Measurements from ENCODE around the gene GJC3. TPM values are rescaled to one million over a fixed set of nuclear protein-coding genes. Genes with fewer than 3 reads are reported as not detected.
"Not testable (repeated sequence)": the region's sequence is repeated elsewhere in the genome, so short reads cannot be mapped to it uniquely, and the experiment has no call there.

Gene GJC3, protein sequence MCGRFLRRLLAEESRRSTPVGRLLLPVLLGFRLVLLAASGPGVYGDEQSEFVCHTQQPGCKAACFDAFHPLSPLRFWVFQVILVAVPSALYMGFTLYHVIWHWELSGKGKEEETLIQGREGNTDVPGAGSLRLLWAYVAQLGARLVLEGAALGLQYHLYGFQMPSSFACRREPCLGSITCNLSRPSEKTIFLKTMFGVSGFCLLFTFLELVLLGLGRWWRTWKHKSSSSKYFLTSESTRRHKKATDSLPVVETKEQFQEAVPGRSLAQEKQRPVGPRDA
- under 1 TPM in 4 of 5 donors, not detected in 1; 0.38 to 0.58 (median 0.53) TPM for total RNA-seq
- total RNA-seq (2013): 0.33 TPM
- 0 to 0.55 (median 0.11) reads per million in 29 experiments for total RNA-seq

DNA sequence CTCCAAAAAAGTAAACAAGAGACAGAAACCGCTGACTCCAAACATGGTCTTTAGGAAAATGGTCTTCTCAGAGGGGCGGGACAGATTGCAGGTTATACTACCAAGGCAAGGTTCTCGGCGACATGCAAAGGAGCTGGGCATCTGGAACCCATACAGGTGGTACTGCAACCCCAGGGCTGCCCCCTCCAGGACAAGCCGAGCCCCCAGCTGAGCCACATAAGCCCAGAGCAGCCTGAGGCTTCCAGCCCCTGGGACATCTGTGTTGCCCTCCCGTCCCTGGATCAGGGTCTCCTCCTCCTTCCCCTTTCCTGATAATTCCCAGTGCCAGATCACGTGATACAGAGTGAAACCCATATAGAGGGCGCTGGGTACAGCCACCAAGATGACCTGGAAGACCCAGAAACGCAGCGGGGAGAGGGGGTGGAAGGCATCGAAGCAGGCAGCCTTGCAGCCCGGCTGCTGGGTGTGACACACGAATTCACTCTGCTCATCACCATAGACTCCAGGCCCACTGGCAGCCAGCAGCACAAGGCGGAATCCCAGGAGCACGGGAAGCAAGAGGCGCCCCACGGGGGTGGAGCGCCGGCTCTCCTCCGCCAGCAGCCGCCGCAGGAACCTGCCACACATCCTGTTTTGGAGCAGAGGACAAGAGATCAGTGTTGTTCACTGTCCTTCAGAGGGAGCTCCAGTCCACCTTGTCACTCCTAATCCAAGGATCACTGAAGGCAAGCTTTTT is at the start of gene GJC3:
Gene GJC3 (minus strand): TSS at position 627 of the 736 bp plus-strand sequence. CDS start 0 bp downstream, at position 627.
- CTCF ChIA-PET: interaction anchor here in 1 of 2 donors (0.5 to 0.9 kb wide), 2 partner anchors 10 to 369 kb away, joined by 3 to 5 read pairs; partner anchors contain the start of gene TRIM4
- Histone ChIP-seq H3K4me3 (ENCODE audit: control insufficient read depth in 1 of 2, extremely low read depth in 1 of 2, low read length in 1 of 2) (peak within 1 kb of the TSS; percentile 31 to 35), H3K9me3 (no peaks in the 10 kb centered on the region), H3K27ac (ENCODE audit: low read length) (no peak within 1 kb of the TSS), H3K36me3 (ENCODE audit: control insufficient read depth in 2 of 2, extremely low read depth in 1 of 2, insufficient read depth in 1 of 2, low read length in 1 of 2) (no peaks in the 10 kb centered on the region), H3K4me1 (ENCODE audit: control insufficient read depth in 1 of 2, extremely low read depth in 1 of 2, insufficient read depth in 2 of 2, low read length in 2 of 2) (peaks cover 8 to 17% of the 10 kb centered on the region in 2 experiments), H3K27me3 (replicated peaks in 1 of 2; ENCODE audit: control insufficient read depth in 2 of 2, extremely low read depth in 1 of 2, insufficient read depth in 2 of 2, low read length in 1 of 2) (peaks cover 0 to 20% of the 10 kb centered on the region in 2 experiments)
- DNase-seq: peak in 33 of 35 experiments; percentile 7 to 62 (median 22)
- POLR2A ChIA-PET: no interaction called here
- Mint-ChIP-seq H3K4me3 (peak within 1 kb of the TSS; percentile 75 to 77 (median 77)), H3K4me1 (peaks cover 22 to 28% (median 25%) of the 10 kb centered on the region in 3 donors), H3K9me3 (no peaks in the 10 kb centered on the region), H3K36me3 (no peaks in the 10 kb centered on the region), H3K27ac (peak within 1 kb of the TSS; percentile 80 to 85), H3K27me3 (peaks cover 14 to 42% of the 10 kb centered on the region in 2 donors)
- peak; percentile 92 to 98 (median 96) for ATAC-seq (replicated peaks in 1 of 4)
- WGBS (ENCODE audit: insufficient coverage): 32% methylated on average over 14 of the region's 22 CpGs

DNA sequence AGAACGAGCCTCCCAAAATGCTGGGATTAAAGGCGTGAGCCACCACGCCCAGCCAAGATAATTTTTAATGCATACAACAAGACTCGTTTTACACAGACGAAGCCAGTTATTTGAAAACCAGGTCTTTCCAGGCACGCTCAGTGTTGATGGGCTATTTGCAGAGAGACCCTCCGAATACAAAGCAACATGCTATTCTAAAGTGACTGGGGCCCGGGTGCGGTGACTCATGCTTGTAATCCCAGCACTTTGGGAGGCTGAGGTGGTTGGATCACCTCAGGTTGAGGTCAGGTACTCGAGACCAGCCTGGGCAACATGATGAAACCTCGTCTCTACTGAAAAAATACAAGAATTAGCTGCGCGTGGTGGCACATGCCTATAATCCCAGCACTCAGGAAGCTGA is 47.2 kb upstream of the GJC3 start:
- Histone ChIP-seq H3K4me1 (ENCODE audit: control insufficient read depth in 1 of 2, extremely low read depth in 1 of 2, insufficient read depth in 2 of 2, low read length in 2 of 2) (peaks cover 0 to 6% of the 10 kb centered on the region in 2 experiments), H3K36me3 (ENCODE audit: control insufficient read depth in 2 of 2, extremely low read depth in 1 of 2, insufficient read depth in 1 of 2, low read length in 1 of 2) (no peaks in the 10 kb centered on the region), H3K4me3 (ENCODE audit: control insufficient read depth in 1 of 2, extremely low read depth in 1 of 2, low read length in 1 of 2) (no peak overlapping the region), H3K27ac (ENCODE audit: low read length) (no peak overlapping the region), H3K9me3 (no peaks in the 10 kb centered on the region), H3K27me3 (replicated peaks in 1 of 2; ENCODE audit: control insufficient read depth in 2 of 2, extremely low read depth in 1 of 2, insufficient read depth in 2 of 2, low read length in 1 of 2) (peaks cover 0 to 21% of the 10 kb centered on the region in 2 experiments)
- POLR2A ChIA-PET: no interaction called here
- Mint-ChIP-seq H3K4me3 (no peak overlapping the region), H3K36me3 (no peaks in the 10 kb centered on the region), H3K27me3 (peaks cover 15 to 32% of the 10 kb centered on the region in 2 donors), H3K4me1 (peaks cover 0 to 11% (median 0%) of the 10 kb centered on the region in 3 donors), H3K9me3 (no peaks in the 10 kb centered on the region), H3K27ac (no peak overlapping the region)
- CTCF ChIA-PET: interaction anchor here in 1 of 2 donors (0.6 kb wide), 1 partner anchor 157 kb away, joined by 6 read pairs; no protein-coding TSS in a partner anchor
- no peak for ATAC-seq (replicated peaks in 1 of 4)
- no peak for DNase-seq
- WGBS (ENCODE audit: insufficient coverage): 90% methylated on average over 13 of the region's 13 CpGs

DNA sequence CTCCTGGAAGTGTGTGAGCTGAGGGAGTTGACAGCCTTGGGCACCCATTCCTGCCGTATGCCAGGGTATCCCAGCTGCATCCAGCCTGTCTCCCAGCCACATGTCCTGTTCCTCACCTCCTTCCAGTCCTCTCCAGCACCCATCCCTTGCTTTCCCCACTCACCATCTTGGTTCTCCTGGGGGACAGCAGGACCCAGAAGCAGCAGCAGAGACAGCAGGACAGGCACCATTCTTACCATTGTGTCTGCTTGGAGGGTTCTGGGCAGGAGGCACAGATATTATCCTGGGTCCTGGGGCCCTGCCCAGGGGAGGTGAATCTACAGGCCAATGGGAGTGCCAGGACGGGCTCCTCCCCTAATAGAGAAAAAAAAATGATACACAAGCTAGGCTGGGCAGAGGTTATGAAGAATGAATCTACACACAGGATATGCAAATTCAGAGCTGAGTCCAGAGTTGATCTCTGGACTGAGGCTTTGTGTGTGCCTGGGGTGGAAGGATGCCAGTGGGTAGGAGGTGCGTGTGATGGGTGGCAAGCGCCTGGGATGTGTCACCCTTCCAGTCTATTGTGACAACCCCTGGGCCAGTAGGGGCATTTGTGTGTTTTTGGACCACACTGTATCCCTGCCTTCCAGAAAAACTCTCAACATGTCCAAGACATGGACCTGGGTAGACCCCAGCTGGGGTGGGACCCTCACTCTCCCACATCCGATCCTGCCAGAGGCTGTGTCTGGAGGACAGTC is 46.5 kb upstream of the GJC3 start, which contains the start of gene AZGP1:
Gene AZGP1 (minus strand): TSS at position 250 of the 740 bp plus-strand sequence. CDS start 11 bp downstream, at position 239.
- ChIA-PET POLR2A (no interaction called here), CTCF (interaction anchor here in 1 of 2 donors (0.6 kb wide), 1 partner anchor 158 kb away, joined by 6 read pairs; no protein-coding TSS in a partner anchor)
- Mint-ChIP-seq H3K36me3 (no peaks in the 10 kb centered on the region), H3K27me3 (peaks cover 15 to 35% of the 10 kb centered on the region in 2 donors), H3K9me3 (no peaks in the 10 kb centered on the region), H3K4me1 (peaks cover 0 to 11% (median 0%) of the 10 kb centered on the region in 3 donors), H3K27ac (no peak within 1 kb of the TSS), H3K4me3 (no peak within 1 kb of the TSS)
- Histone ChIP-seq H3K4me3 (ENCODE audit: control insufficient read depth in 1 of 2, extremely low read depth in 1 of 2, low read length in 1 of 2) (no peak within 1 kb of the TSS), H3K4me1 (ENCODE audit: control insufficient read depth in 1 of 2, extremely low read depth in 1 of 2, insufficient read depth in 2 of 2, low read length in 2 of 2) (peaks cover 0 to 6% of the 10 kb centered on the region in 2 experiments), H3K27ac (ENCODE audit: low read length) (no peak within 1 kb of the TSS), H3K9me3 (no peaks in the 10 kb centered on the region), H3K36me3 (ENCODE audit: control insufficient read depth in 2 of 2, extremely low read depth in 1 of 2, insufficient read depth in 1 of 2, low read length in 1 of 2) (no peaks in the 10 kb centered on the region), H3K27me3 (replicated peaks in 1 of 2; ENCODE audit: control insufficient read depth in 2 of 2, extremely low read depth in 1 of 2, insufficient read depth in 2 of 2, low read length in 1 of 2) (peaks cover 0 to 26% of the 10 kb centered on the region in 2 experiments)
- ATAC-seq (replicated peaks in 1 of 4) (no peak), DNase-seq (no peak)
- WGBS (ENCODE audit: insufficient coverage): 80% methylated on average over 1 of the region's 5 CpGs

DNA sequence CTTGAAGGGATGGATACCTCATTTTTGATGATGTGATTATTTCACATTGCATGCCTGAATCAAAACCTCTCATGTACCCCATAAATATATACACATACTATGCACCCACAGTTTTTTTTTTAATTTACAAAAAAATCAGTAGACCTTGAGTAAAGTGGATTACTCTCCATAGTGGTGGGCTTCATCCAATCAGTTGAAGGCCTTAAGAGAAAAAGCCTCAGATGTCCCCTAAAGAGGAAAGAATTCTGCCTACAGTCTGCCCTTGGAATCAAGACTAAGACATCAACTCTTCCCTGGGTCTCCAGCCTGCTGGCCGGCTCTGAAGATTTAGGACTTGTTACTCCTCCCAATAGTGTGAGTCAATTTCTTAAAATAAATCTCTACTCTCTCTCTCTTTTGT is 45.3 kb upstream of the GJC3 start:
- no peaks in the 10 kb centered on the region for H3K36me3 ChIP-seq (ENCODE audit: control insufficient read depth in 2 of 2, extremely low read depth in 1 of 2, insufficient read depth in 1 of 2, low read length in 1 of 2)
- ChIA-PET CTCF (no interaction called here), POLR2A (no interaction called here)
- no peaks in the 10 kb centered on the region for H3K4me1 ChIP-seq (ENCODE audit: control insufficient read depth in 1 of 2, extremely low read depth in 1 of 2, insufficient read depth in 2 of 2, low read length in 2 of 2)
- Mint-ChIP-seq H3K4me1 (peaks cover 0 to 1% (median 0%) of the 10 kb centered on the region in 3 donors), H3K27ac (no peak overlapping the region), H3K27me3 (peaks cover 15 to 41% of the 10 kb centered on the region in 2 donors), H3K36me3 (no peaks in the 10 kb centered on the region), H3K4me3 (no peak overlapping the region), H3K9me3 (no peaks in the 10 kb centered on the region)
- H3K27ac ChIP-seq (ENCODE audit: low read length): no peak overlapping the region
- no peak overlapping the region for H3K4me3 ChIP-seq (ENCODE audit: control insufficient read depth in 1 of 2, extremely low read depth in 1 of 2, low read length in 1 of 2)
- DNase-seq (no peak), ATAC-seq (replicated peaks in 1 of 4) (no peak)
- no CpG with 5 or more reads among the region's 1 CpG for WGBS (ENCODE audit: insufficient coverage)
- H3K27me3 ChIP-seq (replicated peaks in 1 of 2; ENCODE audit: control insufficient read depth in 2 of 2, extremely low read depth in 1 of 2, insufficient read depth in 2 of 2, low read length in 1 of 2): peaks cover 0 to 34% of the 10 kb centered on the region in 2 experiments
- no peaks in the 10 kb centered on the region for H3K9me3 ChIP-seq

DNA sequence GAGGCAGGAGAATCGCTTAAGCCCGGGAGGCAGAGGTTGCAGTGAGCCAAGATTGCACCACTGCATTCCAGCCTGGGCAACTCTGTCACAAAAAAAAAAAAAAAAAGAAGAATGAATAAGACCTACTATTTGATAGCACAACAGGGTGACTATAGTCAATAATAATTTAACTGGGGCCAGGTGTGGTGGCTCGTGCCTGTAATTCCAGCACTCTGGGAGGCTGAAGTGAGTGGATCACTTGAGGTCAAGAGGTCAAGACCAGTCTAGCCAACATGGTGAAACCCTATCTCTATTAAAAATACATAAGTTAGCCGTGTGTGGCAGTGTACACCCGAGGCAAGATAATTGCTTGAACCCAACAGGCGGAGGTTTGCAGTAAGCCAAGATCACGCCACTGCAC is 44.4 kb upstream of the GJC3 start:
- H3K4me1 Mint-ChIP-seq; H3K36me3 ChIP-seq (ENCODE audit: control insufficient read depth in 2 of 2, extremely low read depth in 1 of 2, insufficient read depth in 1 of 2, low read length in 1 of 2); POLR2A ChIA-PET; H3K9me3 ChIP-seq; DNase-seq; H3K9me3 Mint-ChIP-seq; H3K27ac ChIP-seq (ENCODE audit: low read length); CTCF ChIA-PET; H3K36me3 Mint-ChIP-seq; H3K27ac Mint-ChIP-seq; ATAC-seq (replicated peaks in 1 of 4); H3K4me1 ChIP-seq (ENCODE audit: control insufficient read depth in 1 of 2, extremely low read depth in 1 of 2, insufficient read depth in 2 of 2, low read length in 2 of 2); H3K4me3 Mint-ChIP-seq; H3K4me3 ChIP-seq (ENCODE audit: control insufficient read depth in 1 of 2, extremely low read depth in 1 of 2, low read length in 1 of 2): not testable (repeated sequence)
- H3K27me3 ChIP-seq (replicated peaks in 1 of 2; ENCODE audit: control insufficient read depth in 2 of 2, extremely low read depth in 1 of 2, insufficient read depth in 2 of 2, low read length in 1 of 2): peaks cover 0 to 30% of the 10 kb centered on the region in 2 experiments
- peaks cover 15 to 34% of the 10 kb centered on the region in 2 donors for H3K27me3 Mint-ChIP-seq
- WGBS (ENCODE audit: insufficient coverage): no CpG with 5 or more reads among the region's 7 CpGs

DNA sequence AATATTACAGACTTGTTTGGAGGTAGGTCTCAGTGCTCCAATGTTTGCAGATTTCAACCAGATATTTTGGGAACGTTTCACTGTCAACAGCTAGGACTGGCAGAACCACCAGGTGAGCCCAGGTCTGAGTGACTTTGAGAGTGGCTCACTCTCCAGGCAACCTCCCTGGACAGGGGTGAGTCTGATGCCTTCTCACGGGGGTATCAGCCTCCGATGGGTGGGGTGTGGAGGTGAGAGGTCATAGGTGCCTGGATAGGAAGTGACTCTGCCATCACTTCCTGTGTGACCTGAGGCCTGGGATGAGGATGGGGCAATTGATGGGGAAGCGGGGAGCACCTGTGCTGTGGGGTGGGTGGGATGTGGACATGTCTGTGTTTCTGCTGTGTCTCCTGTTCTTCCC is 41.8 kb upstream of the GJC3 start:
- ChIA-PET POLR2A (no interaction called here), CTCF (interaction anchor here in 1 of 2 donors (0.6 kb wide), 1 partner anchor 655 kb away, joined by 4 read pairs; no protein-coding TSS in a partner anchor)
- Mint-ChIP-seq H3K36me3 (no peaks in the 10 kb centered on the region), H3K4me3 (no peak overlapping the region), H3K4me1 (no peaks in the 10 kb centered on the region), H3K27ac (no peak overlapping the region), H3K9me3 (no peaks in the 10 kb centered on the region), H3K27me3 (peaks cover 28 to 40% of the 10 kb centered on the region in 2 donors)
- DNase-seq: no peak
- H3K9me3 ChIP-seq: no peaks in the 10 kb centered on the region
- ATAC-seq (replicated peaks in 1 of 4): no peak
- H3K4me3 ChIP-seq (ENCODE audit: control insufficient read depth in 1 of 2, extremely low read depth in 1 of 2, low read length in 1 of 2): no peak overlapping the region
- 25% methylated on average over 2 of the region's 4 CpGs for WGBS (ENCODE audit: insufficient coverage)
- H3K36me3 ChIP-seq (ENCODE audit: control insufficient read depth in 2 of 2, extremely low read depth in 1 of 2, insufficient read depth in 1 of 2, low read length in 1 of 2): no peaks in the 10 kb centered on the region
- H3K4me1 ChIP-seq (ENCODE audit: control insufficient read depth in 1 of 2, extremely low read depth in 1 of 2, insufficient read depth in 2 of 2, low read length in 2 of 2): no peaks in the 10 kb centered on the region
- H3K27me3 ChIP-seq (replicated peaks in 1 of 2; ENCODE audit: control insufficient read depth in 2 of 2, extremely low read depth in 1 of 2, insufficient read depth in 2 of 2, low read length in 1 of 2): peaks cover 0 to 35% of the 10 kb centered on the region in 2 experiments
- H3K27ac ChIP-seq (ENCODE audit: low read length): no peak overlapping the region

Measured in T-cell (primary cell).